PC-3 (cell line): ENCODE results near the gene CLEC11A. TPM values are rescaled to one million over a fixed set of nuclear protein-coding genes. Genes with fewer than 3 reads are reported as not detected.

Experiments used
- ATAC-seq: fragments of 200-7000 bp; cut with Tn5 transposase; 2 replicates; pipeline ENCODE4 v1.9.1; 2020; ENCODE audit warnings: mild to moderate bottlenecking, moderate library complexity
- BruUV-seq: library from RNA; stranded (reverse); fragments of 400-500 nt; replicated peaks from 2 replicates; lab custom pipeline; 2021; lab: Mats Ljungman, UMichigan
- CTCF ChIA-PET: fragments of 300-600 bp; sonication (Branson Sonifier 250); formaldehyde crosslinking; loops from one replicate; lab custom pipeline; 2022; ENCODE audit warnings: antibody characterized with exemption; lab: Charles Lee
- POLR2A ChIA-PET: fragments of 300-600 bp; sonication (Branson Sonifier 250); formaldehyde crosslinking; loops from one replicate; lab custom pipeline; 2022; ENCODE audit warnings: antibody characterized with exemption; ENCODE audit not compliant: unreplicated experiment; lab: Charles Lee
- DNase-seq: peaks from one replicate; pipeline ENCODE4 v3.0.0-alpha.2; 2015
- H2AFZ ChIP-seq: fragments of 300-600 bp; sonication (generic); 2 replicates; pipeline ENCODE4 v1.6.0; 2016; ENCODE audit warnings: antibody characterized with exemption, low read length
- H3F3A ChIP-seq: fragments of 300-600 bp; sonication (generic); one replicate; pipeline ENCODE4 v1.6.0; 2017; ENCODE audit warnings: antibody characterized with exemption, low read length, control low read depth, mild to moderate bottlenecking; ENCODE audit not compliant: unreplicated experiment
- H3K27ac ChIP-seq: fragments of 300-600 bp; sonication (generic); 2 replicates; pipeline ENCODE4 v1.5.1; 2016; ENCODE audit warnings: mild to moderate bottlenecking, low read length
- H3K27me3 ChIP-seq: fragments of 300-600 bp; sonication (generic); 2 replicates; pipeline ENCODE4 v1.6.1; 2016; ENCODE audit warnings: low read length, mixed read lengths
- H3K36me3 ChIP-seq: fragments of 300-600 bp; sonication (generic); 2 replicates; pipeline ENCODE4 v1.6.1; 2016; ENCODE audit warnings: low read depth, mixed run types, low read length, mixed read lengths
- H3K4me1 ChIP-seq: fragments of 300-600 bp; sonication (generic); 2 replicates; pipeline ENCODE4 v1.5.1; 2016; ENCODE audit warnings: low read length; ENCODE audit not compliant: insufficient read depth
- H3K4me2 ChIP-seq: fragments of 300-600 bp; sonication (generic); 2 replicates; pipeline ENCODE4 v1.6.0; 2016; ENCODE audit warnings: low read length
- H3K4me3 ChIP-seq: fragments of 300-600 bp; sonication (generic); 2 replicates; pipeline ENCODE4 v1.5.1; 2016; ENCODE audit warnings: mild to moderate bottlenecking, low read length, mixed read lengths
- H3K79me2 ChIP-seq: fragments of 300-600 bp; sonication (generic); 2 replicates; pipeline ENCODE4 v1.6.1; 2017; ENCODE audit warnings: low read length, mixed read lengths
- H3K9ac ChIP-seq: fragments of 300-600 bp; sonication (generic); 2 replicates; pipeline ENCODE4 v1.6.0; 2016; ENCODE audit warnings: mild to moderate bottlenecking, low read length
- H3K9me2 ChIP-seq: fragments of 300-600 bp; sonication (generic); replicated peaks from 2 replicates; pipeline ENCODE4 v1.6.1; 2016; ENCODE audit warnings: mixed run types, low read length, mixed read lengths
- H3K9me3 ChIP-seq: fragments of 300-600 bp; sonication (generic); 2 replicates; pipeline ENCODE4 v1.6.1; 2016; ENCODE audit warnings: low read length, mixed read lengths
- H4K20me1 ChIP-seq: fragments of 300-600 bp; sonication (generic); 2 replicates; pipeline ENCODE4 v1.6.1; 2016; ENCODE audit warnings: low read length, mixed read lengths
- EZH2 ChIP-seq: fragments of 300-600 bp; sonication (generic); IDR thresholded peaks from one replicate; pipeline ENCODE4 v1.6.1; 2017; ENCODE audit warnings: antibody characterized with exemption, mild to moderate bottlenecking, low read length; ENCODE audit not compliant: unreplicated experiment
- EZH2phosphoT487 ChIP-seq: fragments of 300-600 bp; sonication (generic); IDR thresholded peaks from 2 replicates; pipeline ENCODE4 v1.6.1; 2018; ENCODE audit warnings: mild to moderate bottlenecking, antibody characterized with exemption, low read length, borderline replicate concordance
- intact Hi-C: fragments of 100-400 bp; cut with micrococcal nuclease; formaldehyde crosslinking; loops from 2 replicates; pipeline ENCODE4 v1.9.0; 2023
- total RNA-seq: library from RNA; depleted of rRNA; stranded (reverse); fragments of >200 nt; gene quantifications from 2 replicates; pipeline ENCODE4 v1.2.3, GENCODE V29; 2014
- TF ChIP-seq, protein P1 (sequence below): fragments of 300-600 bp; sonication (generic); conservative IDR thresholded peaks from 2 replicates; pipeline ENCODE4 v1.5.1; 2017; ENCODE audit warnings: antibody characterized with exemption, low read depth, mild to moderate bottlenecking, low read length

The CLEC11A gene
- total RNA-seq, 1 experiment from 2014 or later = 2.3 TPM

DNA sequence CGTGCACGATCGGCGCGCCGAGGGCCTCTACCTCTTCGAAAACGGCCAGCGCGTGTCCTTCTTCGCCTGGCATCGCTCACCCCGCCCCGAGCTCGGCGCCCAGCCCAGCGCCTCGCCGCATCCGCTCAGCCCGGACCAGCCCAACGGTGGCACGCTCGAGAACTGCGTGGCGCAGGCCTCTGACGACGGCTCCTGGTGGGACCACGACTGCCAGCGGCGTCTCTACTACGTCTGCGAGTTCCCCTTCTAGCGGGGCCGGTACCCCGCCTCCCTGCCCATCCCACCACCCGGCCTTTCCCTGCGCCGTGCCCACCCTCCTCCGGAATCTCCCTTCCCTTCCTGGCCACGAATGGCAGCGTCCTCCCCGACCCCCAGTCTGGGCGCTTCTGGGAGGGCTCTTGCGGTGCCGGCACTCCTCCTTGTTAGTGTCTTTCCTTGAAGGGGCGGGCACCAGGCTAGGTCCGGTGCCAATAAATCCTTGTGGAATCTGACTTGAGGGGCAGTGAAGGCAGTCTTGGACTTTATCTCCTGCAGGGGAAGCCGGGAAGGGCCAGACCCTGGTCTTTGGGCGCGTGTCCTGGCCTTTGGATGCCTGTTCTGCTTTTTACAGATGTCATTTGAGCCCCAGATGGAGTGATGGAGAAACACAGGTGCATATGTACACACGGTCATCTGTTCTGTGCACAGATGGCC, 2.2 kb downstream of the CLEC11A start:
- ATAC-seq = peak; percentile 42
- H2AFZ ChIP-seq = peak overlapping the region; percentile 80
- intact Hi-C loops = no loop called here

DNA sequence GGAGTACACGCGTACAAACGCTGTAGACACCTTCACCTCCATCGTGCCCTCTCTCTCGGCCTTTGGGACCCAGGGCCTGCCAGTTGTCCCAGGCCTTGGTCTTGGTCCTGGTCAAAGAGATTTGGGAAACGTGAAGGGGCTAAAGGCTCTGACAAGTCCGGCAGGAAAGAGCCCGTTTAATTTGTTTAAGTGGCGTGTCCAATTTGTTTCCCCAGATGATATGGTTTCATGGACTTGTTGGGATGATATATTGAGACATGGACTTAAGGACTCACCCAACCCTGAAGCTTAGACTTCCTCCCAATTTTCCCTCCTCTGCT, 2.7 kb downstream of the CLEC11A start:
- no peaks in the 10 kb centered on the region for H3K9me2 ChIP-seq
- 0 out of 2 replicates have a peak overlapping the region, but pooled peaks have one; percentile 80 for H2AFZ ChIP-seq
- peak overlapping the region; percentile 96 for H3K4me2 ChIP-seq
- no peak overlapping the region for H3K27ac ChIP-seq
- no peak for ATAC-seq
- DNase-seq = no peak
- H3K79me2 ChIP-seq = peaks cover 11% of the 10 kb centered on the region
- BruUV-seq = TSS peak; percentile 65
- no peaks in the 10 kb centered on the region for H3K36me3 ChIP-seq
- H4K20me1 ChIP-seq = no peaks in the 10 kb centered on the region
- H3K4me1 ChIP-seq = peaks cover 13% of the 10 kb centered on the region
- H3K4me3 ChIP-seq = peak overlapping the region; percentile 75
- peak overlapping the region; percentile 87 for H3K9ac ChIP-seq
- intact Hi-C loops = no loop called here
- no peaks in the 10 kb centered on the region for H3K9me3 ChIP-seq
- H3F3A ChIP-seq = no peaks in the 10 kb centered on the region
- POLR2A ChIA-PET = no interaction called here
- CTCF ChIA-PET = interaction anchor here (0.6 kb wide), 1 partner anchor 188 kb away, joined by 3 read pairs; no protein-coding TSS in a partner anchor
- no peak for TF ChIP-seq EZH2phosphoT487
- no peaks in the 10 kb centered on the region for H3K27me3 ChIP-seq

More for the DNA sequence above, 2.2 kb downstream of the CLEC11A start:
- TF ChIP-seq, protein P1, sequence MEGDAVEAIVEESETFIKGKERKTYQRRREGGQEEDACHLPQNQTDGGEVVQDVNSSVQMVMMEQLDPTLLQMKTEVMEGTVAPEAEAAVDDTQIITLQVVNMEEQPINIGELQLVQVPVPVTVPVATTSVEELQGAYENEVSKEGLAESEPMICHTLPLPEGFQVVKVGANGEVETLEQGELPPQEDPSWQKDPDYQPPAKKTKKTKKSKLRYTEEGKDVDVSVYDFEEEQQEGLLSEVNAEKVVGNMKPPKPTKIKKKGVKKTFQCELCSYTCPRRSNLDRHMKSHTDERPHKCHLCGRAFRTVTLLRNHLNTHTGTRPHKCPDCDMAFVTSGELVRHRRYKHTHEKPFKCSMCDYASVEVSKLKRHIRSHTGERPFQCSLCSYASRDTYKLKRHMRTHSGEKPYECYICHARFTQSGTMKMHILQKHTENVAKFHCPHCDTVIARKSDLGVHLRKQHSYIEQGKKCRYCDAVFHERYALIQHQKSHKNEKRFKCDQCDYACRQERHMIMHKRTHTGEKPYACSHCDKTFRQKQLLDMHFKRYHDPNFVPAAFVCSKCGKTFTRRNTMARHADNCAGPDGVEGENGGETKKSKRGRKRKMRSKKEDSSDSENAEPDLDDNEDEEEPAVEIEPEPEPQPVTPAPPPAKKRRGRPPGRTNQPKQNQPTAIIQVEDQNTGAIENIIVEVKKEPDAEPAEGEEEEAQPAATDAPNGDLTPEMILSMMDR = no peak
- TF ChIP-seq EZH2 (no peak), EZH2phosphoT487 (no peak)
- Histone ChIP-seq H4K20me1 (no peaks in the 10 kb centered on the region), H3K9ac (peak overlapping the region; percentile 87), H3K27me3 (no peaks in the 10 kb centered on the region), H3K9me2 (no peaks in the 10 kb centered on the region), H3K27ac (peak overlapping the region; percentile 8; the same call in 1 of the 2 replicates), H3K4me3 (peak overlapping the region; percentile 75), H3K79me2 (peaks cover 11% of the 10 kb centered on the region), H3F3A (no peaks in the 10 kb centered on the region), H3K36me3 (no peaks in the 10 kb centered on the region), H3K9me3 (no peaks in the 10 kb centered on the region), H3K4me2 (peak overlapping the region; percentile 96), H3K4me1 (peaks cover 13% of the 10 kb centered on the region)
- CTCF ChIA-PET = interaction anchor here (0.6 to 1.6 kb wide), 14 partner anchors 19 to 532 kb away, joined by 3 to 21 read pairs (median 6); partner anchors contain the start of gene JOSD2
- DNase-seq = no peak
- POLR2A ChIA-PET = interaction anchor here (0.7 kb wide), 1 partner anchor 119 kb away, joined by 6 read pairs; no protein-coding TSS in a partner anchor
- no TSS peak for BruUV-seq

- Histone ChIP-seq H3K27me3 (peaks cover 9% of the 10 kb centered on the region; the same call in 1 of the 2 replicates), H3F3A (no peaks in the 10 kb centered on the region), H3K36me3 (no peaks in the 10 kb centered on the region), H3K9ac (no peak overlapping the region), H3K9me3 (no peaks in the 10 kb centered on the region), H2AFZ (no peak overlapping the region), H3K79me2 (peaks cover 11% of the 10 kb centered on the region), H3K4me1 (peaks cover 13% of the 10 kb centered on the region), H3K4me2 (no peak overlapping the region), H3K9me2 (no peaks in the 10 kb centered on the region), H4K20me1 (no peaks in the 10 kb centered on the region), H3K4me3 (no peak overlapping the region), H3K27ac (no peak overlapping the region)
- BruUV-seq = no TSS peak
- CTCF ChIA-PET = no interaction called here
- POLR2A ChIA-PET = no interaction called here
- intact Hi-C loops = no loop called here
- no peak for DNase-seq
- no peak for ATAC-seq
- TF ChIP-seq EZH2phosphoT487 (no peak), EZH2 (no peak)
- TF ChIP-seq, protein P1 = no peak
These were observed 5.0 kb downstream of the CLEC11A start for GRCh38 chr19:50728084-50728737.
